GM13976 (cell line): ENCODE data around the gene TPMT.

Source experiments
- DNase-seq: peaks from one replicate; pipeline ENCODE4 v3.0.0; 2012; ENCODE audit warnings: low spot score
- in situ Hi-C: fragments of 300-500 bp; cut with MboI; formaldehyde crosslinking; loops from one replicate; pipeline ENCODE4 v1.12.0; 2022; ENCODE audit warnings: low sequenced_read_pairs, mixed read lengths, inconsistent platforms; ENCODE audit not compliant: unreplicated experiment
- TF ChIP-seq, protein P1 (sequence below): IDR thresholded peaks from 2 replicates; pipeline ENCODE4 v1.5.1; 2012; ENCODE audit warnings: borderline replicate concordance, mild to moderate bottlenecking; ENCODE audit not compliant: insufficient read depth; ENCODE audit errors: extremely low read depth, missing control alignments, control extremely low read depth

TPMT gene

DNA sequence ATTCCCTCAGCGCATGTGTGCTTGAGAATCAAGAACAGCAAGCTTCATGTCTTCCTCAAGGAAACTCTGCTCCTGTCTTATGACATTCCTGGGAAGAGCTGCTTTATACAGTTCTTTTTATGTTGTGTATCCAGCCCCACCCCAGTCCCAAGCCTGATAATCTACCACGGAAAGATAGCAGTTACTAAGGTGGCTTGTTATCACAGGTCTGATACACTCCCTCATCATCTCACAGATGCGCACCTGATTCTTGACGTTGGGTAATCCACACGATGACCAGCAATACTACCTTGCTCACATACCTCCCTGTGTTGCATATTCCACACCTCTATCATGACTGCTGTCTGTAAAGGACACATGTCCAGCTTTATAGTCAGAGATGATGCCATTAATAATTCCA is 35.6 kb downstream of the TPMT start:
- TF ChIP-seq, protein P1, sequence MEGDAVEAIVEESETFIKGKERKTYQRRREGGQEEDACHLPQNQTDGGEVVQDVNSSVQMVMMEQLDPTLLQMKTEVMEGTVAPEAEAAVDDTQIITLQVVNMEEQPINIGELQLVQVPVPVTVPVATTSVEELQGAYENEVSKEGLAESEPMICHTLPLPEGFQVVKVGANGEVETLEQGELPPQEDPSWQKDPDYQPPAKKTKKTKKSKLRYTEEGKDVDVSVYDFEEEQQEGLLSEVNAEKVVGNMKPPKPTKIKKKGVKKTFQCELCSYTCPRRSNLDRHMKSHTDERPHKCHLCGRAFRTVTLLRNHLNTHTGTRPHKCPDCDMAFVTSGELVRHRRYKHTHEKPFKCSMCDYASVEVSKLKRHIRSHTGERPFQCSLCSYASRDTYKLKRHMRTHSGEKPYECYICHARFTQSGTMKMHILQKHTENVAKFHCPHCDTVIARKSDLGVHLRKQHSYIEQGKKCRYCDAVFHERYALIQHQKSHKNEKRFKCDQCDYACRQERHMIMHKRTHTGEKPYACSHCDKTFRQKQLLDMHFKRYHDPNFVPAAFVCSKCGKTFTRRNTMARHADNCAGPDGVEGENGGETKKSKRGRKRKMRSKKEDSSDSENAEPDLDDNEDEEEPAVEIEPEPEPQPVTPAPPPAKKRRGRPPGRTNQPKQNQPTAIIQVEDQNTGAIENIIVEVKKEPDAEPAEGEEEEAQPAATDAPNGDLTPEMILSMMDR, result no peak
- DNase-seq, result no peak
- in situ Hi-C loops, result no loop called here

DNA sequence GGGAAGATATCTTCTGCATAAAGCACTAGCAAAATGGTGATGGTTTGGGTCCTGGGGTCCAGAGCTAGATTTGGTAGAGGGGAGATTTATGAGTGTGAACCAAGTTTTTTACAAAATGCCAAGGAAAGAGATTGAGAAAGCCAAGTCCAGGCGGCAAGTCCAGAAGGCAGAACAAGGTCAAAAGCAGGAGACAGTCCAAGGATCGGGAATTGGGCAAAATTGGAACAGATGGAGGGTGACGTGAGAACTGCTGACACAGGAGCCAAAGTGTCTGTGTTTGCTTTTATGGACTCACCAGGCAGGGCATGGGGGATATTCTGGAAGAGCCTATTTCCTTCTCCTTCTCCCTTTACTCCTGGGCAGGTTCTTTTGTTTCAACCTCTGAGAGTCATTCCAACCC is 36.5 kb downstream of the TPMT start:
- in situ Hi-C loops, result no loop called here
- TF ChIP-seq, protein P1, result no peak
- no peak for DNase-seq

DNA sequence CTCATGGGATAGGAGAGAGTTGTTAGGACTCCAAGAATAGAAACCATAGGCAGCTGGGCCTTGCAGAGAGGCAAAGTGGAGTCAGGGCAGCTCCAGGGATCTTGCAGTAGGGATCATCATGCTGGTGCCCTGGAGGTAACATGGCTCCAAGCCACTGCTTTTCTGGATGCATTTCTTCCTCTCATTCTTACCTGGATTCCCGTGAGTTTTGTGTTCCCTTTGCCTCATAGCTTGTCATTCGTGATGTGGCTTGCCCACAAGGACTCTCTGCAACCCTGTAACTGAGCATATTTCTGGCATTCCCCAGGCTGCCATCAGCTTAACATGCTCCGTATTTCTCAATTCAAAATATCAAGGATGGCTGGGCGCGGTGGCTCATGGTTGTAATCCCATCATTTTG is 37.7 kb downstream of the TPMT start:
- in situ Hi-C loops, result no loop called here
- TF ChIP-seq, protein P1, result no peak
- no peak for DNase-seq

DNA sequence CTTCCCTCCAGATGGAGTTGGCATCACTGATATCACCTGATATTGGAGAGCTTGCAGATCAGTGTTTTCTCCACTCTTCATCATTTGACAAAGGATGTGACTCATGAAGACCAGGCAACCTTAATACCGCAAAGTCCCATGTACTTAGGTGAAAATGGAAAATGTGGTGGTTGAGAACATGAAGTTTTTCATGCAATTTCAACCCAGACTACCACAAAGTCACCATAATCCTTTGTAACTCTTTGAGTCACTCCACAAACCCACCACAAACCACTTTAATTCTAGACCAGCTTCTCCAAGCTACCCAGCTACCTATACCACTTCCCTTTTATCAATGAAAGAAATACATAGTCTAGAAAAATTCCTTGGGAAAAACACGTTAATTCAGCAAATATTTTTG is 39.5 kb downstream of the TPMT start:
- DNase-seq, result no peak
- in situ Hi-C loops, result no loop called here
- TF ChIP-seq, protein P1, result no peak

DNA sequence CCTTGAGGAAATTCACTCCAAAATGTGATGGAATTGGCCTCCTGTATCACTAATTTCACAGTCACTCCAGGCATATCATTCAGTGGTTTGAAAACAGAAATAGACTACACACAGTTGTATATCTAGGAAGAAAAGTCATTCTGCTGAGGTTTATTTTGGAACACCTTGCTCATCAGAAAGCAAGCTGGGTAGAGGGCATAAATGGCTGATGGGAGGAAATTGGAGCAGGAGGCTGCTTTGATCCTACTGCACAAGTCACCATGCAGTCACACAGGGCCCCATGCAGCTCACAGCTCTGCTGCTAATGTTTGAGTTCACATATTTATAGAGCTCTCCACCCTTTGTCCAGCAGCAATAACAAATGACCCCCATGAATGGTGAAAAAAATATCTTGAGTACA is 44.7 kb downstream of the TPMT start:
- in situ Hi-C loops, result no loop called here
- TF ChIP-seq, protein P1, result no peak
- DNase-seq, result no peak

DNA sequence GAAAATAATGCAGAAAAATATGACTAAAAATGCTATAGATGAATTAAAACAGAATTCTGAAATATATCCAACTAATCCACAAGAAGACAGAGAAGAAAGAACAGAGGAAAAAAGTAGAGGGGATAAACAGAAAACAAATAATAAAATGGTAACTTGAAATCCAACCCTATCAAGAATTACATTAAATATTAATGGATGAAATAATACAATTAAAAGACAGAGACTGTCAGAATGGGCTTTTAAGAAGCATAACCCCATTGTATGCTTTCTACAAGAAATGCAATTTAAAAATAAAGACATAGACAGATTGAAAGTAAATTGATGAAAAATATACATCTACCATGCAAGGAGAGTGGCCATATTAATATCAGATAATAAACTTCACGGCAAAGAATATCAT is 47.8 kb downstream of the TPMT start:
- TF ChIP-seq, protein P1, result no peak
- no peak for DNase-seq
- in situ Hi-C loops, result no loop called here

DNA sequence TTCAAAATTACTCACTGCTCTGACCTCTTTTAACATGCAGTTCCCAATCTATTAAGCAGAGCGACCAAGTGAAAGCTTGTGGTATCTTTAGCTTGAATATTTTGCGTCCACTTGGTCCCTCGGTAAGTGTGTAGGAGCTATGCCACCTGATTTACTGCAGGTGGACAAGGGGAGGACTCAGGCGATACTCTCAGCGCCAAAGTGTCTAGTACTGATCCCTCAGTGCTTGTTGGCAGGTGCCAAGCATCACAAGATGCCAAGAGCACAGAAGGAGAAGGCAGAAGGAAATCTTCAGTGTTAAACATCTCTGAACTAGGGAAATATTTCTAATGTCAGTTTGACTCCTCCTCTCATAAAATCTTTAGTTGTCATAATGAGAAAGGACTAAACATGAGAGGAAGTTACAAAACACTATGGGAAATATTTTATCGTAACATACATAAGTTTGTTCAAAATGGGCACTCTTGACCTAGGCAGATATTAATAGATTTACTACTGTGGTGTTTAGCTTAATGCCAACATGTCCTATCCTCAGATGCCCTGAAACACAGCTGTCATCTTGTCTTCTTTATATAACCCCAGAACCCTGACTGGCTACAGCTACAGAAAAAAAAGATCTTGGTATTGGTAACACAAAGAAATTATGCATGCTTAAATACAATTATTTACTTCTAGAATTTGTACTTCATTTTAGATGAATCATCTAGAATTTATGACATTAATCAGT is 51.9 kb downstream of the TPMT start:
- in situ Hi-C loops, result no loop called here
- DNase-seq, result no peak
- TF ChIP-seq, protein P1, result no peak
